ENCODE results near the gene TMEM86B. TPM values are rescaled to one million over a fixed set of nuclear protein-coding genes. Genes with fewer than 3 reads are reported as not detected.

The TMEM86B gene
- total RNA-seq = 1.8 TPM

GRCh38 chr19:55228403-55229031, at the start of gene TMEM86B:
Gene TMEM86B (minus strand): TSS chr19:55228763. CDS start chr19:55228741, 22 bp downstream.
- no peak for ATAC-seq

GRCh38 chr19:55277494-55277893, 48.9 kb upstream of the TMEM86B start:
- ATAC-seq = no peak

- ATAC-seq = peak; percentile 16
Measured at GRCh38 chr19:55276720-55277430, 48.3 kb upstream of the TMEM86B start.

- ATAC-seq = no peak
Measured at GRCh38 chr19:55275851-55276719, 47.5 kb upstream of the TMEM86B start.

GRCh38 chr19:55273978-55274707, 45.6 kb upstream of the TMEM86B start:
- no peak for ATAC-seq

- no peak for ATAC-seq
Measured at GRCh38 chr19:55272142-55272541, 43.6 kb upstream of the TMEM86B start.

- ATAC-seq = peak; percentile 24
Measured at GRCh38 chr19:55270172-55270942, 41.8 kb upstream of the TMEM86B start.

- no peak for ATAC-seq
Measured at GRCh38 chr19:55269299-55269698, 40.7 kb upstream of the TMEM86B start.

GRCh38 chr19:55266840-55267239, 38.3 kb upstream of the TMEM86B start:
- no peak for ATAC-seq

GRCh38 chr19:55266404-55266803, 37.8 kb upstream of the TMEM86B start:
- ATAC-seq = no peak

- ATAC-seq = no peak
Measured at GRCh38 chr19:55265723-55266386, 37.3 kb upstream of the TMEM86B start.

GRCh38 chr19:55265173-55265572, 36.6 kb upstream of the TMEM86B start:
- peak; percentile 9 for ATAC-seq

GRCh38 chr19:55264531-55264930, 36.0 kb upstream of the TMEM86B start:
- ATAC-seq = no peak

- no peak for ATAC-seq
Measured at GRCh38 chr19:55262359-55262758, 33.8 kb upstream of the TMEM86B start.

- ATAC-seq = no peak
Measured at GRCh38 chr19:55261671-55262126, 33.1 kb upstream of the TMEM86B start.

- no peak for ATAC-seq
Measured at GRCh38 chr19:55259540-55260210, 31.1 kb upstream of the TMEM86B start.

- ATAC-seq = peak; percentile 94
Measured at GRCh38 chr19:55258828-55259539, 30.4 kb upstream of the TMEM86B start, which contains the start of gene PPP6R1. Gene PPP6R1 (minus strand): TSS chr19:55259017. CDS start chr19:55247103, 11,914 bp downstream.

- no peak for ATAC-seq
Measured at GRCh38 chr19:55258476-55258827, 29.9 kb upstream of the TMEM86B start.

Measured in esophagus mucosa (tissue), 1 donor.